ENCODE measurements around the gene MORC3. TPM values are rescaled to one million over a fixed set of nuclear protein-coding genes. Genes with fewer than 3 reads are reported as not detected.

MORC3 gene
- total and polyA plus RNA-seq, 12 donors, result 12.5 to 32.4 (median 23.6) TPM

DNA sequence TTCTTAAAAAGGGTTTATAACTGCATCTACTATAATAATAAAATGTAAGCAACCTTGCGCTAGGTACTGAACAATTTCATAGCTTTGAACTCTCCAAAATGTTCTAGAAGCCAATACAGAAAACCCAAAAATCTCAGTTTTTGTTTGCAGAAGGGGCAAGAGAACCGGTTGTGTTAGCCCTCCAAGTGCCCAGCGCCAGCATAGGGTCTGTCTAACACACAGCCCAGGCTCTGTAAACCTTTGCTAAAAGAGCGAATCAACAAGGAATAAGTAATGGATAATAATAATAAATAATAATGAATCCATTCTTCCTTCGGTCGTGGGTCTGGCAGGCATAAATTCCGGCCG is 64.9 kb downstream of the MORC3 start:
- intact Hi-C loops (cut with DNase I), result no loop called here
- Histone ChIP-seq H3K4me3 (peak overlapping the region in 1 of 4 donors; percentile 60), H3K27ac (no peak overlapping the region), H3K27me3 (no peaks in the 10 kb centered on the region), H3K4me1 (replicated peaks in 1 of 2) (peaks cover 3 to 4% of the 10 kb centered on the region in 2 donors), H3K36me3 (replicated peaks in 1 of 2) (no peaks in the 10 kb centered on the region), H3K9me3 (replicated peaks in 1 of 3) (no peaks in the 10 kb centered on the region)
- no peak for DNase-seq
- 33 to 37% (median 34%) methylated on average over 8 of the region's 8 CpGs for WGBS, 4 donors
- TF ChIP-seq CTCF (IDR thresholded peaks at IDR 0.05), result no peak
- TF ChIP-seq POLR2A (IDR thresholded peaks at IDR 0.05), result no peak

GRCh38 chr21:36385233-36386030 is 65.4 kb downstream of the MORC3 start, which contains the start of gene CHAF1B:
TSS of gene CHAF1B (plus strand) at chr21:36385392. CDS start at chr21:36386137, 745 bp downstream.
- Histone ChIP-seq H3K4me1 (replicated peaks in 1 of 2) (peaks cover 3 to 4% of the 10 kb centered on the region in 2 donors), H3K4me3 (peak within 1 kb of the TSS in 3 of 4 donors; percentile 11 to 68 (median 60)), H3K9me3 (replicated peaks in 1 of 3) (no peaks in the 10 kb centered on the region), H3K27ac (peak within 1 kb of the TSS in 2 of 5 donors; percentile 19 to 24), H3K27me3 (no peaks in the 10 kb centered on the region), H3K36me3 (replicated peaks in 1 of 2) (no peaks in the 10 kb centered on the region)
- DNase-seq, result peak; percentile 67 to 88 (median 81)
- intact Hi-C loops (cut with DNase I), result no loop called here
- whole genome bisulfite sequencing, 4 donors, result 1 to 9% (median 4%) methylated on average over 14 to 77 of the region's 77 CpGs
- TF ChIP-seq CTCF (IDR thresholded peaks at IDR 0.05), result no peak
- TF ChIP-seq POLR2A (IDR thresholded peaks at IDR 0.05), result peak in 1 of 2 donors; percentile 17

- H3K27me3 ChIP-seq, result no peaks in the 10 kb centered on the region
- H3K27ac ChIP-seq, result no peak overlapping the region
- H3K4me1 ChIP-seq (replicated peaks in 1 of 2), result peaks cover 3 to 4% of the 10 kb centered on the region in 2 donors
- DNase-seq, result no peak
- TF ChIP-seq POLR2A (IDR thresholded peaks at IDR 0.05) (no peak), CTCF (IDR thresholded peaks at IDR 0.05) (no peak)
- no peaks in the 10 kb centered on the region for H3K9me3 ChIP-seq (replicated peaks in 1 of 3)
- peak overlapping the region in 2 of 4 donors; percentile 60 to 68 for H3K4me3 ChIP-seq
- 80 to 88% (median 83%) methylated on average over 14 to 21 of the region's 21 CpGs for WGBS, 4 donors
- no peaks in the 10 kb centered on the region for H3K36me3 ChIP-seq (replicated peaks in 1 of 2)
- intact Hi-C loops (cut with DNase I), result no loop called here
These were observed 66.1 kb downstream of the MORC3 start for GRCh38 chr21:36386031-36386642.

DNA sequence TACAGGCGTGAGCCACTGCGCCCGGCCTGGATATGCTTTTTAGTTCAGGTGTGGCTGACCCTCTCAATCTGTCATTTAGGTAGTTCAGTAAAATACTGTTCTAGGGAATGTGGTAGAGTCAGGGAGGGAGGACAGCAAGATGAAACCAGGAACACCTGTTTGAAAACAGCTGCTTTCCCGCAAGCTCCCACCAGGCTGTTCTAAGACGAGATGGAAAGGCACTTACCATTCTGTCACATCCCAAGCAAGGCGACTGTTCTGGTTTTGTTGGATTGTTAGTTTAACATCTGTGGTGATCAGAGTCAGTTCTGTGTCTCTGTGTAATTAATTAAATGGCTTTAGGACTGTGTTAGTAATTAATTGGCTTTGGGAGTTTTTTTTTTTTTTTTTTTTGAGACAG is 68.1 kb downstream of the MORC3 start:
- WGBS, 4 donors, result 93 to 97% (median 97%) methylated on average over 6 of the region's 6 CpGs
- no peak overlapping the region for H3K4me3 ChIP-seq
- H3K36me3 ChIP-seq (replicated peaks in 1 of 2), result no peaks in the 10 kb centered on the region
- H3K27ac ChIP-seq, result no peak overlapping the region
- peaks cover 3 to 4% of the 10 kb centered on the region in 2 donors for H3K4me1 ChIP-seq (replicated peaks in 1 of 2)
- H3K9me3 ChIP-seq (replicated peaks in 1 of 3), result no peaks in the 10 kb centered on the region
- intact Hi-C loops (cut with DNase I), result no loop called here
- no peak for DNase-seq
- TF ChIP-seq POLR2A (IDR thresholded peaks at IDR 0.05), result no peak
- TF ChIP-seq CTCF (IDR thresholded peaks at IDR 0.05), result no peak
- no peaks in the 10 kb centered on the region for H3K27me3 ChIP-seq
